OCI-LY1 (cell line): ENCODE results near the gene LST1.

ENCODE experiments used
- H2AFZ ChIP-seq: fragments of 200-600 bp; sonication (generic), shearing (Covaris generic); 2 replicates; pipeline ENCODE4 v1.6.0; 2014; ENCODE audit warnings: antibody characterized with exemption, mild to moderate bottlenecking, low read length
- H3F3A ChIP-seq: fragments of 200-600 bp; sonication (generic), shearing (Covaris generic); 2 replicates; pipeline ENCODE4 v1.6.0; 2014; ENCODE audit warnings: mild to moderate bottlenecking, antibody characterized with exemption, low read length, moderate library complexity; ENCODE audit not compliant: insufficient read depth
- H3K27ac ChIP-seq: fragments of 200-600 bp; sonication (generic); 2 replicates; pipeline ENCODE4 v1.5.1; 2014; ENCODE audit warnings: low read length, mixed run types, mild to moderate bottlenecking, low read depth; ENCODE audit not compliant: poor library complexity, severe bottlenecking
- H3K27me3 ChIP-seq: fragments of 200-600 bp; sonication (generic); 2 replicates; pipeline ENCODE4 v1.6.0; 2014; ENCODE audit warnings: antibody characterized with exemption, mild to moderate bottlenecking, low read length, moderate library complexity; ENCODE audit not compliant: insufficient read depth
- H3K36me3 ChIP-seq: fragments of 200-600 bp; sonication (generic); 2 replicates; pipeline ENCODE4 v1.6.1; 2014; ENCODE audit warnings: mild to moderate bottlenecking, antibody characterized with exemption, low read length, moderate library complexity, mixed read lengths; ENCODE audit not compliant: insufficient read depth
- H3K4me1 ChIP-seq: fragments of 200-600 bp; sonication (generic); 2 replicates; pipeline ENCODE4 v1.5.1; 2014; ENCODE audit warnings: mild to moderate bottlenecking, low read length, moderate library complexity; ENCODE audit not compliant: insufficient read depth, severe bottlenecking
- H3K4me2 ChIP-seq: fragments of 200-600 bp; sonication (generic), shearing (Covaris generic); 2 replicates; pipeline ENCODE4 v1.6.1; 2014; ENCODE audit warnings: low read length
- H3K4me3 ChIP-seq: fragments of 200-600 bp; sonication (generic); 2 replicates; pipeline ENCODE4 v1.5.1; 2014; ENCODE audit warnings: low read length, low read depth, mild to moderate bottlenecking, mixed read lengths; ENCODE audit not compliant: poor library complexity, severe bottlenecking
- H3K79me2 ChIP-seq: fragments of 200-600 bp; shearing (Covaris generic); 2 replicates; pipeline ENCODE4 v1.6.1; 2016; ENCODE audit warnings: mixed run types, low read length, mixed read lengths; ENCODE audit not compliant: insufficient read depth
- H3K9ac ChIP-seq: fragments of 200-600 bp; sonication (generic), shearing (Covaris generic); 2 replicates; pipeline ENCODE4 v1.6.1; 2014; ENCODE audit warnings: mild to moderate bottlenecking, low read length, mixed read lengths
- H3K9me2 ChIP-seq: fragments of 200-600 bp; sonication (generic), shearing (Covaris generic); 2 replicates; pipeline ENCODE4 v1.6.1; 2014; ENCODE audit warnings: low read depth, mild to moderate bottlenecking, low read length, mixed read lengths
- H3K9me3 ChIP-seq: fragments of 200-600 bp; shearing (Covaris generic); 2 replicates; pipeline ENCODE4 v1.6.1; 2014; ENCODE audit warnings: low read length, mixed read lengths
- H4K20me1 ChIP-seq: fragments of 200-600 bp; sonication (generic), shearing (Covaris generic); 2 replicates; pipeline ENCODE4 v1.6.0; 2016; ENCODE audit warnings: mild to moderate bottlenecking, low read length; ENCODE audit not compliant: insufficient read depth
- EZH2 ChIP-seq: fragments of 200-600 bp; sonication (generic), shearing (Covaris generic); IDR thresholded peaks from 2 replicates; pipeline ENCODE4 v1.8.0; 2017; ENCODE audit warnings: borderline replicate concordance, mixed run types, mild to moderate bottlenecking, antibody characterized with exemption, low read length, moderate library complexity, mixed read lengths
- TF ChIP-seq, protein P1 (sequence below): fragments of 200-600 bp; sonication (generic), shearing (Covaris generic); IDR thresholded peaks from 2 replicates; pipeline ENCODE4 v1.5.1; 2017; ENCODE audit warnings: mild to moderate bottlenecking, antibody characterized with exemption, low read length, moderate library complexity, mixed read lengths

LST1 gene

DNA sequence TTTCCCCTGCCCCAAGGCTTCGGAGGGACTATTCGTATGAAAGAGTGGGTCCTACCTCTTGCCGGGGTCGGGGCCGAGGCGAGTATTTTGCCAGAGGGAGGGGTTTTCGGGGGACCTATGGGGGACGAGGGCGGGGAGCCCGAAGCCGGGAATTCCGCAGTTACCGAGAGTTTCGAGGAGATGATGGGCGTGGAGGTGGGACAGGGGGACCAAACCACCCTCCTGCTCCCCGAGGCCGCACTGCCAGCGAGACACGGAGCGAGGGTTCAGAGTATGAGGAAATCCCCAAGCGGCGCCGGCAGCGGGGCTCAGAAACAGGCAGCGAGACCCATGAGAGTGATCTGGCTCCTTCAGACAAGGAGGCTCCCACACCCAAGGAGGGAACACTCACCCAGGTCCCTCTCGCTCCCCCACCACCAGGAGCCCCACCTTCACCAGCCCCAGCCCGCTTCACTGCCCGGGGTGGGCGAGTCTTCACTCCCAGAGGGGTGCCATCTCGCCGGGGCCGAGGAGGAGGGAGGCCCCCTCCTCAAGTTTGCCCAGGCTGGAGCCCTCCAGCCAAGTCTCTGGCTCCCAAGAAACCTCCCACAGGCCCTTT, 45.7 kb downstream of the LST1 start:
- Histone ChIP-seq H3K4me2 (no peak overlapping the region), H3K27me3 (no peaks in the 10 kb centered on the region), H3K4me3 (no peak overlapping the region), H2AFZ (no peak overlapping the region), H3K27ac (no peak overlapping the region), H3K36me3 (peaks cover 100% of the 10 kb centered on the region), H3K9ac (no peak overlapping the region), H3K9me2 (no peaks in the 10 kb centered on the region), H3F3A (no peaks in the 10 kb centered on the region), H3K79me2 (no peaks in the 10 kb centered on the region), H3K4me1 (no peaks in the 10 kb centered on the region), H3K9me3 (no peaks in the 10 kb centered on the region), H4K20me1 (no peaks in the 10 kb centered on the region)
- no peak for TF ChIP-seq EZH2
- TF ChIP-seq, protein P1, sequence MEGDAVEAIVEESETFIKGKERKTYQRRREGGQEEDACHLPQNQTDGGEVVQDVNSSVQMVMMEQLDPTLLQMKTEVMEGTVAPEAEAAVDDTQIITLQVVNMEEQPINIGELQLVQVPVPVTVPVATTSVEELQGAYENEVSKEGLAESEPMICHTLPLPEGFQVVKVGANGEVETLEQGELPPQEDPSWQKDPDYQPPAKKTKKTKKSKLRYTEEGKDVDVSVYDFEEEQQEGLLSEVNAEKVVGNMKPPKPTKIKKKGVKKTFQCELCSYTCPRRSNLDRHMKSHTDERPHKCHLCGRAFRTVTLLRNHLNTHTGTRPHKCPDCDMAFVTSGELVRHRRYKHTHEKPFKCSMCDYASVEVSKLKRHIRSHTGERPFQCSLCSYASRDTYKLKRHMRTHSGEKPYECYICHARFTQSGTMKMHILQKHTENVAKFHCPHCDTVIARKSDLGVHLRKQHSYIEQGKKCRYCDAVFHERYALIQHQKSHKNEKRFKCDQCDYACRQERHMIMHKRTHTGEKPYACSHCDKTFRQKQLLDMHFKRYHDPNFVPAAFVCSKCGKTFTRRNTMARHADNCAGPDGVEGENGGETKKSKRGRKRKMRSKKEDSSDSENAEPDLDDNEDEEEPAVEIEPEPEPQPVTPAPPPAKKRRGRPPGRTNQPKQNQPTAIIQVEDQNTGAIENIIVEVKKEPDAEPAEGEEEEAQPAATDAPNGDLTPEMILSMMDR = no peak

DNA sequence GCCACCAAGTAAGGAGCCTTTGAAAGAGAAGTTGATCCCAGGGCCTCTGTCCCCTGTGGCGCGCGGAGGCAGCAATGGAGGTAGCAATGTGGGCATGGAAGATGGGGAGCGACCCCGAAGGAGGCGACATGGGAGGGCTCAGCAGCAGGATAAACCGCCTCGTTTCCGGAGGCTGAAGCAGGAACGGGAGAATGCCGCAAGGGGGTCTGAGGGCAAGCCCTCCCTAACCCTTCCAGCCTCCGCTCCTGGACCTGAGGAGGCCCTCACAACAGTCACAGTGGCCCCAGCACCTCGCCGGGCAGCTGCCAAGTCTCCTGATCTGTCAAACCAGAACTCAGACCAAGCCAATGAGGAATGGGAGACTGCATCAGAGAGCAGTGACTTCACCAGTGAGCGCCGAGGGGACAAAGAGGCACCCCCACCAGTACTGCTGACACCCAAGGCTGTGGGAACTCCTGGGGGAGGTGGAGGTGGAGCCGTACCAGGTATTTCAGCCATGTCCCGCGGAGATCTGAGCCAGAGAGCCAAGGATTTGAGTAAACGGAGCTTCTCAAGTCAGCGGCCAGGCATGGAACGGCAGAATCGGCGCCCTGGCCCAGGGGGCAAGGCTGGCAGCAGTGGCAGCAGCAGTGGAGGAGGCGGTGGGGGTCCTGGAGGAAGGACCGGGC, 46.3 kb downstream of the LST1 start:
- no peak for TF ChIP-seq EZH2
- TF ChIP-seq, protein P1 = no peak
- no peaks in the 10 kb centered on the region for H3K27me3 ChIP-seq
- H3K27ac ChIP-seq = no peak overlapping the region
- no peaks in the 10 kb centered on the region for H3K79me2 ChIP-seq
- no peak overlapping the region for H3K9ac ChIP-seq
- H3K4me1 ChIP-seq = no peaks in the 10 kb centered on the region
- no peaks in the 10 kb centered on the region for H3F3A ChIP-seq
- H4K20me1 ChIP-seq = no peaks in the 10 kb centered on the region
- no peak overlapping the region for H2AFZ ChIP-seq
- H3K4me3 ChIP-seq = no peak overlapping the region
- no peaks in the 10 kb centered on the region for H3K9me3 ChIP-seq
- H3K9me2 ChIP-seq = no peaks in the 10 kb centered on the region
- H3K36me3 ChIP-seq = peaks cover 100% of the 10 kb centered on the region
- H3K4me2 ChIP-seq = no peak overlapping the region

DNA sequence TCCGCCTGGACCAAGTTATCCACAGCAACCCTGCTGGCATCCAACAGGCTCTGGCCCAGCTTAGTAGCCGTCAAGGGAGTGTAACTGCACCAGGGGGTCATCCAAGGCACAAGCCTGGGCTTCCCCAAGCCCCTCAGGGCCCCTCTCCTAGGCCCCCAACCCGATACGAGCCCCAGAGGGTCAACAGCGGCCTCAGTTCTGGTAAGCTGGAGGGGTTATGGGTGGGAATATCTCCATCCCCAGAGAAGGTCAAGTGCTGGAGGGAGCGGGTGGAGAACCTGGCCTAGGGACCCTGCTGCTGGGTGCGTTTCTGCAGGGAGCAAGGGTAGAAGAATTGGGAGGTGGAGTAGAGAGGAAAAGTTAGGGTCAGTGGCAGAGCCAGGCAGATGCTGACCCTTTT, 47.4 kb downstream of the LST1 start:
- H4K20me1 ChIP-seq = no peaks in the 10 kb centered on the region
- peaks cover 4% of the 10 kb centered on the region; the same call in 1 of the 2 replicates for H3F3A ChIP-seq
- H3K27ac ChIP-seq = no peak overlapping the region
- H3K9ac ChIP-seq = no peak overlapping the region
- peaks cover 99% of the 10 kb centered on the region for H3K36me3 ChIP-seq
- no peak overlapping the region for H2AFZ ChIP-seq
- H3K4me3 ChIP-seq = no peak overlapping the region
- H3K79me2 ChIP-seq = no peaks in the 10 kb centered on the region
- H3K27me3 ChIP-seq = no peaks in the 10 kb centered on the region
- no peaks in the 10 kb centered on the region for H3K4me1 ChIP-seq
- no peak overlapping the region for H3K4me2 ChIP-seq
- TF ChIP-seq EZH2 = no peak
- TF ChIP-seq, protein P1 = no peak
- H3K9me3 ChIP-seq = no peaks in the 10 kb centered on the region
- H3K9me2 ChIP-seq = no peaks in the 10 kb centered on the region
